Fibroblast of lung (primary cell): ENCODE measurements around the gene VPS11. TPM values are rescaled to one million over a fixed set of nuclear protein-coding genes. Genes with fewer than 3 reads are reported as not detected.

Experiments used
- DNase-seq, 2 donors: peaks; one replicate each; pipeline versions ENCODE4 v3.0.0 to v3.0.0-alpha.2; 2010; ENCODE audit warnings: low read depth in 2 of 2
- H2AFZ ChIP-seq: 2 replicates; pipeline ENCODE4 v1.5.1; 2012; ENCODE audit warnings: low read length, control low read depth, inconsistent platforms
- H3K27ac ChIP-seq: 2 replicates; pipeline ENCODE4 v1.5.1; 2011; ENCODE audit warnings: low read length, control low read depth; ENCODE audit not compliant: insufficient read depth
- H3K27me3 ChIP-seq: 2 replicates; pipeline ENCODE4 v1.5.1; 2011; ENCODE audit warnings: mild to moderate bottlenecking, low read length; ENCODE audit not compliant: control insufficient read depth, insufficient read depth
- H3K36me3 ChIP-seq: 2 replicates; pipeline ENCODE4 v1.5.1; 2011; ENCODE audit warnings: low read length; ENCODE audit not compliant: control insufficient read depth, insufficient read depth
- H3K4me1 ChIP-seq: 2 replicates; pipeline ENCODE4 v1.5.1; 2011; ENCODE audit warnings: low read length; ENCODE audit not compliant: control insufficient read depth, insufficient read depth; ENCODE audit errors: extremely low read depth
- H3K4me2 ChIP-seq: 2 replicates; pipeline ENCODE4 v1.5.1; 2011; ENCODE audit warnings: low read length, control low read depth; ENCODE audit not compliant: insufficient read depth; ENCODE audit errors: extremely low read depth
- H3K4me3 ChIP-seq, 4 experiments: fragments of 200-600 bp in 1 of 4; sonication (generic) in 1 of 4; replicated peaks in 1 of 4; 2 replicates each; pipeline ENCODE4 v1.5.1; 2011 to 2016; ENCODE audit warnings: low read length in 4 of 4, low read depth in 3 of 4, mild to moderate bottlenecking in 3 of 4, control low read depth in 2 of 4, inconsistent platforms in 1 of 4, mixed read lengths in 1 of 4; ENCODE audit not compliant: insufficient read depth in 1 of 4; ENCODE audit errors: control extremely low read depth in 1 of 4
- H3K79me2 ChIP-seq: 2 replicates; pipeline ENCODE4 v1.5.1; 2012; ENCODE audit warnings: mild to moderate bottlenecking, low read length, inconsistent platforms; ENCODE audit not compliant: control insufficient read depth, insufficient read depth
- H3K9ac ChIP-seq: 2 replicates; pipeline ENCODE4 v1.5.1; 2011; ENCODE audit warnings: mild to moderate bottlenecking, low read length, control low read depth; ENCODE audit not compliant: insufficient read depth
- H3K9me3 ChIP-seq: 2 replicates; pipeline ENCODE4 v1.5.1; 2012; ENCODE audit warnings: low read depth, low read length; ENCODE audit not compliant: control insufficient read depth, insufficient read depth
- H4K20me1 ChIP-seq: 2 replicates; pipeline ENCODE4 v1.5.1; 2011; ENCODE audit warnings: low read length; ENCODE audit not compliant: control insufficient read depth, insufficient read depth; ENCODE audit errors: extremely low read depth
- CTCF ChIP-seq, 2 donors: IDR thresholded peaks in 1 of 2; conservative IDR thresholded peaks in 1 of 2; 1 replicate in 1 of 2; 2 replicates in 1 of 2; pipeline ENCODE4 v1.5.1; 2011 to 2012; ENCODE audit warnings: low read length in 2 of 2, control low read depth in 1 of 2, inconsistent platforms in 1 of 2, low read depth in 1 of 2, mild to moderate bottlenecking in 1 of 2
- EZH2 ChIP-seq: IDR thresholded peaks from 2 replicates; pipeline ENCODE4 v1.5.1; 2012; ENCODE audit warnings: low read length, control low read depth, mild to moderate bottlenecking; ENCODE audit errors: missing control alignments
- polyA plus RNA-seq, 2 donors: library from polyadenylated mRNA; depleted of rRNA in 1 of 2; stranded (reverse) in 1 of 2; unstranded in 1 of 2; fragments of >200 nt; gene quantifications; 2 replicates each; pipeline ENCODE4 v1.2.1, GENCODE V29; 2011 to 2012; ENCODE audit warnings: missing spikeins in 1 of 2
- total RNA-seq: library from RNA; depleted of rRNA; stranded (reverse); fragments of >200 nt; gene quantifications from 2 replicates; pipeline ENCODE4 v1.2.1, GENCODE V29; 2014

Gene VPS11
- total and polyA plus RNA-seq, 2 donors (not counting 1 experiment from before 2014, with no cell fraction given): 9.1 to 34.3 TPM

DNA sequence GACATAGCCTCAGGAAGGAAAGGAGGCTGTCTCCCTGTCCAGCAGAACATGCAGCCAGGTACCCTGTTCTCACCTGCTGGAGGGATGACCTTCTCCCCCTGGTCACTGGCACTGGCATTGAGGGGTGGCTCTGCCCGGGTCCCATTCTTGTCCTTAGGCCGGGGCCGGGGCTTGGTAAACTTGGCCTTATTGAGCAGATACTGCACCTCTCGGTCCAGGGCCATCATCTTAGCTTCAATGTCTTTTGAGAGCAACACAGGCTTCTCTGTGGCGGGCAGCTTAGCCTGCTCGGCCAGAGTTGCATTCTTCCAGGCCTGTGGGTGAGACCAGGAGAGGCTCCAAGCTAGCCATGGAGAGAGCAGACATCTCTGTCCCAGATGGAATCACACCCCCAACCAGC is 21.1 kb upstream of the VPS11 start:
- Histone ChIP-seq H2AFZ (no peak overlapping the region), H3K4me3 (no peak overlapping the region), H3K4me1 (no peaks in the 10 kb centered on the region), H3K79me2 (no peaks in the 10 kb centered on the region), H3K9ac (no peak overlapping the region), H3K4me2 (no peak overlapping the region), H4K20me1 (no peaks in the 10 kb centered on the region), H3K9me3 (no peaks in the 10 kb centered on the region), H3K27me3 (no peaks in the 10 kb centered on the region), H3K27ac (no peak overlapping the region), H3K36me3 (peaks cover 26% of the 10 kb centered on the region)
- DNase-seq: no peak
- TF ChIP-seq EZH2 (no peak), CTCF (conservative IDR thresholded peaks at IDR 0.05 in 1 of 2, IDR thresholded peaks at IDR 0.05 in 1 of 2; ENCODE audit: low read depth in 1 of 2, low read length in 2 of 2) (no peak)

GRCh38 chr11:119047205-119047604 is 20.4 kb upstream of the VPS11 start:
- H3K27ac ChIP-seq: no peak overlapping the region
- no peak overlapping the region for H2AFZ ChIP-seq
- TF ChIP-seq CTCF (conservative IDR thresholded peaks at IDR 0.05 in 1 of 2, IDR thresholded peaks at IDR 0.05 in 1 of 2; ENCODE audit: low read depth in 1 of 2, low read length in 2 of 2): no peak
- no peak for TF ChIP-seq EZH2
- no peak overlapping the region for H3K4me2 ChIP-seq
- H3K4me3 ChIP-seq: no peak overlapping the region
- H3K9ac ChIP-seq: no peak overlapping the region
- H3K9me3 ChIP-seq: no peaks in the 10 kb centered on the region
- H3K79me2 ChIP-seq: no peaks in the 10 kb centered on the region
- no peaks in the 10 kb centered on the region for H4K20me1 ChIP-seq
- H3K27me3 ChIP-seq: no peaks in the 10 kb centered on the region
- H3K4me1 ChIP-seq: no peaks in the 10 kb centered on the region
- H3K36me3 ChIP-seq: peaks cover 32% of the 10 kb centered on the region
- no peak for DNase-seq

DNA sequence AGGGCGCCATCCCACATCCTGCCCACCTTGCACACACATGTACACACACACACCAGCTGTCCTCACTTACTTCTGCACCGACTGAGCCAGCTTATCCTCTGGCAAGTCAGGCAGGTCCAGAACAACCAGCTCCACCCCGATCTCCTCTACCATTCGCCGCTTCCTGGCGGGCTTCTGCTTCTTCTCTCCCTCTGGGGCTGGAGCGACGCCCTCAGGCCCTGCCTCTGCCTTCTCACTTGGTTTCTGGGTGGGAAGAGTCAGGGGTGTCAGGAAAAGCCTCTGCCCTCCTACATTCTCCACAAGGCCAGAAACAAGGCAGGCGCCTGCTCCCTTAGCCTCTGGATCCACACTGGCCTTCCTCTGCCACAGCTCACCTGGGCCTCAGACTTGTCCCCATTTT is 19.0 kb upstream of the VPS11 start:
- Histone ChIP-seq H3K36me3 (peaks cover 37% of the 10 kb centered on the region), H3K9me3 (no peaks in the 10 kb centered on the region), H2AFZ (no peak overlapping the region), H3K27ac (no peak overlapping the region), H3K79me2 (no peaks in the 10 kb centered on the region), H3K9ac (no peak overlapping the region), H4K20me1 (no peaks in the 10 kb centered on the region), H3K27me3 (no peaks in the 10 kb centered on the region), H3K4me3 (no peak overlapping the region), H3K4me1 (no peaks in the 10 kb centered on the region), H3K4me2 (no peak overlapping the region)
- DNase-seq: no peak
- TF ChIP-seq EZH2 (no peak), CTCF (conservative IDR thresholded peaks at IDR 0.05 in 1 of 2, IDR thresholded peaks at IDR 0.05 in 1 of 2; ENCODE audit: low read depth in 1 of 2, low read length in 2 of 2) (no peak)
